GM23248 (cell line): Measurements from ENCODE around the gene TAS2R19. TPM values are rescaled to one million over a fixed set of nuclear protein-coding genes. Genes with fewer than 3 reads are reported as not detected.
"Not testable (repeated sequence)": the region's sequence is repeated elsewhere in the genome, so short reads cannot be mapped to it uniquely, and the experiment has no call there.

Source experiments
- DNase-seq: peaks from one replicate; pipeline ENCODE4 v3.0.0-alpha.2; 2015
- H2AFZ ChIP-seq: fragments of 200-600 bp; sonication (generic); 2 replicates; pipeline ENCODE4 v1.6.1; 2016; ENCODE audit warnings: antibody characterized with exemption
- H3F3A ChIP-seq: fragments of 200-600 bp; sonication (generic); 2 replicates; pipeline ENCODE4 v1.6.1; 2016; ENCODE audit warnings: mild to moderate bottlenecking, antibody characterized with exemption, mixed run types; ENCODE audit not compliant: insufficient read depth
- H3K27ac ChIP-seq: fragments of 200-600 bp; sonication (generic); 2 replicates; pipeline ENCODE4 v1.5.1; 2016; ENCODE audit warnings: mild to moderate bottlenecking
- H3K27me3 ChIP-seq: fragments of 200-600 bp; sonication (generic); replicated peaks from 2 replicates; pipeline ENCODE4 v1.6.1; 2016; ENCODE audit warnings: mild to moderate bottlenecking; ENCODE audit not compliant: insufficient read depth
- H3K36me3 ChIP-seq: fragments of 200-600 bp; sonication (generic); 2 replicates; pipeline ENCODE4 v1.6.1; 2016; ENCODE audit warnings: low read depth, mild to moderate bottlenecking
- H3K4me1 ChIP-seq: fragments of 200-600 bp; sonication (generic); 2 replicates; pipeline ENCODE4 v1.6.1; 2016; ENCODE audit warnings: mild to moderate bottlenecking; ENCODE audit not compliant: insufficient read depth
- H3K4me2 ChIP-seq: fragments of 200-600 bp; sonication (generic); one replicate; pipeline ENCODE4 v1.6.1; 2016; ENCODE audit warnings: mild to moderate bottlenecking; ENCODE audit not compliant: unreplicated experiment
- H3K4me3 ChIP-seq: fragments of 200-600 bp; sonication (generic); 2 replicates; pipeline ENCODE4 v1.5.1; 2016; ENCODE audit warnings: mild to moderate bottlenecking
- H3K79me2 ChIP-seq: fragments of 200-600 bp; sonication (generic); 2 replicates; pipeline ENCODE4 v1.6.1; 2016; ENCODE audit warnings: mild to moderate bottlenecking; ENCODE audit not compliant: insufficient read depth
- H3K9ac ChIP-seq: fragments of 200-600 bp; sonication (generic); 2 replicates; pipeline ENCODE4 v1.6.1; 2016; ENCODE audit warnings: mild to moderate bottlenecking
- H3K9me2 ChIP-seq: fragments of 200-600 bp; sonication (generic); 2 replicates; pipeline ENCODE4 v1.6.1; 2016; ENCODE audit warnings: mixed run types, mild to moderate bottlenecking, moderate library complexity; ENCODE audit not compliant: insufficient read depth
- H3K9me3 ChIP-seq: fragments of 200-600 bp; sonication (generic); one replicate; pipeline ENCODE4 v1.6.1; 2017; ENCODE audit warnings: low read depth
- H4K20me1 ChIP-seq: fragments of 200-600 bp; sonication (generic); 2 replicates; pipeline ENCODE4 v1.6.0; 2016; ENCODE audit not compliant: insufficient read depth
- EZH2 ChIP-seq: fragments of 200-600 bp; sonication (generic); IDR thresholded peaks from 2 replicates; pipeline ENCODE4 v1.6.1; 2018; ENCODE audit warnings: antibody characterized with exemption, mild to moderate bottlenecking; ENCODE audit not compliant: insufficient read depth, poor library complexity, severe bottlenecking
- EZH2phosphoT487 ChIP-seq: fragments of 200-600 bp; sonication (generic); IDR thresholded peaks from 2 replicates; pipeline ENCODE4 v1.6.1; 2018; ENCODE audit warnings: antibody characterized with exemption, moderate library complexity, mild to moderate bottlenecking, low read depth; ENCODE audit not compliant: insufficient read depth
- WGBS, 2 experiments: methylation state at CpG; one replicate each; pipeline ENCODE4 v1.1.6; 2015 to 2017; ENCODE audit warnings: low lambda C conversion rate in 2 of 2, low coverage in 1 of 2; ENCODE audit errors: missing lambda C conversion rate in 2 of 2; 5-methylcytosine and 5-hydroxymethylcytosine counted together
- in situ Hi-C: fragments of 300-500 bp; cut with MboI; formaldehyde crosslinking; loops from 2 replicates; pipeline ENCODE4 v1.15.0; 2020
- polyA plus RNA-seq: library from polyadenylated mRNA; unstranded; fragments of >200 nt; fragmentation: Nextera tagmentation; extraction: Ambion mirVana; gene quantifications from 2 replicates; pipeline ENCODE4 v1.2.1, GENCODE V29; 2016
- total RNA-seq: library from RNA; depleted of rRNA; stranded (reverse); fragments of >200 nt; shearing (Covaris generic); gene quantifications from 2 replicates; pipeline ENCODE4 v1.2.3, GENCODE V29; 2014

The TAS2R19 gene
- total and polyA plus RNA-seq, 2 experiments from 2014 or later: 2.6 TPM; not detected in 1

DNA sequence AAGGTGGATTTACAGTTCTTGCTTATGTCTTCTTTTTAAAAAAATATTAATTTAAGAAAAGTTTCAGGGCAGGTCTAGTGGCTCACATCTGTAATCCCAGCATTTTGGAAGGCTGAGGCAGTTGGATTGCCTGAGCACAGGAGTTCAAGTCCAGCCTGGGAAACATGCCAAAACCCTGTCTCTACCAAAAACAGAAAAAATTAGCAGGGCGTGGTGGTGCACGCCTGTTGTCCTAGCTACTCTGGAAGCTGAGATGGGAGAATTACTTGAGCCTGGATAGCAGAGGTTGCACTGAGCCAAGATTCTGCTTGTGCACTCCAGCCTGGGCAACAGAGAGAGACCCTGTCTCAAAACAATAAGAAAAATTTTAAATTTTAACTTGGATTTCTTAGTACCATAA lies 45.1 kb upstream of the TAS2R19 start:
- Histone ChIP-seq H3K36me3 (no peaks in the 10 kb centered on the region), H3K9ac (no peak overlapping the region), H3K4me2 (no peak overlapping the region), H2AFZ (no peak overlapping the region), H3K27me3 (no peaks in the 10 kb centered on the region), H4K20me1 (no peaks in the 10 kb centered on the region), H3K4me3 (no peak overlapping the region), H3F3A (no peaks in the 10 kb centered on the region), H3K9me3 (no peaks in the 10 kb centered on the region), H3K27ac (no peak overlapping the region), H3K9me2 (no peaks in the 10 kb centered on the region), H3K4me1 (no peaks in the 10 kb centered on the region; the same call in 1 of the 2 replicates), H3K79me2 (no peaks in the 10 kb centered on the region)
- peak; percentile 23 for DNase-seq
- TF ChIP-seq EZH2 (no peak), EZH2phosphoT487 (no peak)
- in situ Hi-C loops: no loop called here
- 42 to 46% methylated on average over 2 of the region's 2 CpGs for WGBS, 2 experiments

DNA sequence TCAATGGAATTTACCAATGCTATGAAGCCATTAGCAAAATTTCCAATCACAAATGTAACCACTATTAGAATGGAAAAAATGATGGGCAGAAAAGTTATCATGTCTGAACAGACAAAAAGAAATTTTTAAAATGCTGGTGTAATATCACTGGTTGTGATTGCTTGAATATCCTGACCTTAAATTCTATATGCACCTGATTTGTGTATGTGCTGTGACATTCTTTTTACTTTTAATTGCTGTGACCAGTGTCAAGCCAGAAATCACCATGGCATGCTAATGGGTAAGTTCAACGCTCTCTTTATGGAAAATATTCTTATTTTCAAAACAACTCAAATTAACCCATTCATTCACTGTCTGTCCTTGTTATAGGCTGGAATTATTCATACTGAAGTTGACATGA lies 39.8 kb upstream of the TAS2R19 start, which contains the start of gene TAS2R46:
Gene TAS2R46 (minus strand): TSS at position 101 of the 400 bp plus-strand sequence. CDS start 0 bp downstream, at position 101.
- H4K20me1 ChIP-seq, H3K79me2 ChIP-seq, H3K9ac ChIP-seq, H3K4me1 ChIP-seq, in situ Hi-C loops, DNase-seq, H3K4me2 ChIP-seq, H3F3A ChIP-seq, H3K27me3 ChIP-seq, H3K9me3 ChIP-seq, H3K36me3 ChIP-seq, H3K9me2 ChIP-seq, H3K4me3 ChIP-seq, H2AFZ ChIP-seq, H3K27ac ChIP-seq: not testable (repeated sequence)
- 95 to 100% methylated on average over 1 of the region's 1 CpG for WGBS, 2 experiments

- Histone ChIP-seq H3F3A (no peaks in the 10 kb centered on the region), H3K27ac (no peak overlapping the region), H3K9me3 (no peaks in the 10 kb centered on the region), H3K4me3 (no peak overlapping the region), H3K9ac (no peak overlapping the region), H3K9me2 (no peaks in the 10 kb centered on the region), H3K4me1 (no peaks in the 10 kb centered on the region), H3K27me3 (no peaks in the 10 kb centered on the region), H3K36me3 (no peaks in the 10 kb centered on the region), H2AFZ (no peak overlapping the region), H4K20me1 (no peaks in the 10 kb centered on the region), H3K79me2 (no peaks in the 10 kb centered on the region), H3K4me2 (no peak overlapping the region)
- in situ Hi-C loops: no loop called here
- DNase-seq: peak; percentile 15
- TF ChIP-seq EZH2 (no peak), EZH2phosphoT487 (no peak)
These were observed 37.4 kb upstream of the TAS2R19 start for GRCh38 chr12:11059784-11060183.

- H3K27ac ChIP-seq: no peak overlapping the region
- H3K9me3 ChIP-seq: no peaks in the 10 kb centered on the region
- no peak for DNase-seq
- in situ Hi-C loops: no loop called here
- H3F3A ChIP-seq: no peaks in the 10 kb centered on the region
- H3K4me1 ChIP-seq: no peaks in the 10 kb centered on the region
- no peaks in the 10 kb centered on the region for H3K79me2 ChIP-seq
- H2AFZ ChIP-seq: no peak overlapping the region
- H3K9me2 ChIP-seq: no peaks in the 10 kb centered on the region
- H3K27me3 ChIP-seq: no peaks in the 10 kb centered on the region
- H3K9ac ChIP-seq: no peak overlapping the region
- TF ChIP-seq EZH2phosphoT487: no peak
- no peak overlapping the region for H3K4me3 ChIP-seq
- no peaks in the 10 kb centered on the region for H3K36me3 ChIP-seq
- H4K20me1 ChIP-seq: no peaks in the 10 kb centered on the region
- 98 to 100% methylated on average over 3 of the region's 3 CpGs for WGBS, 2 experiments
- no peak overlapping the region for H3K4me2 ChIP-seq
These were observed 36.6 kb upstream of the TAS2R19 start for GRCh38 chr12:11059041-11059440.

DNA sequence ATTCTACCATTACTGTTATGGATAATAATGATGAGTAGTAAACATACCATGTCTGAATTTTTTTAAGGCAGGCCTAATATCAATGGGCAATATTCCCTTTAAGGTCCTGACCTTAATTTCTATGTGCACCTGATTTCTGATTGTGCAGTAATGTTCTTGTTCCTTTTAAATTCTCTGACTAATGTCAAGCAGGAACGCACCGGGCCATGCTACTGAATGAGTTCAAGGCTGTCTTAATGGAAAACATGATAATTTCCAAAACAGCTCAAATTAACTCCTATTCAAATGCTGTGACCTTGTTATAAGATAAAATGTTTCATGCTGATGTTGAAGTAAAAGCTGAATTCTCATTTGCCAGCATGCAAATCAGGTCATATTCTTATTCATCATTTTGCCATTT lies 32.9 kb upstream of the TAS2R19 start:
- H3F3A ChIP-seq: no peaks in the 10 kb centered on the region
- H2AFZ ChIP-seq: no peak overlapping the region
- H3K9me2 ChIP-seq: no peaks in the 10 kb centered on the region
- WGBS, 2 experiments: 92 to 98% methylated on average over 2 of the region's 2 CpGs
- H3K4me3 ChIP-seq: no peak overlapping the region
- no peaks in the 10 kb centered on the region for H3K27me3 ChIP-seq
- H3K79me2 ChIP-seq: no peaks in the 10 kb centered on the region; the same call in 1 of the 2 replicates
- no peak overlapping the region for H3K27ac ChIP-seq
- in situ Hi-C loops: no loop called here
- no peak overlapping the region for H3K9ac ChIP-seq
- peaks cover 4% of the 10 kb centered on the region for H3K9me3 ChIP-seq
- TF ChIP-seq EZH2phosphoT487: no peak
- TF ChIP-seq EZH2: no peak
- no peaks in the 10 kb centered on the region for H3K36me3 ChIP-seq
- DNase-seq: no peak
- H3K4me2 ChIP-seq: no peak overlapping the region
- H4K20me1 ChIP-seq: no peaks in the 10 kb centered on the region
- no peaks in the 10 kb centered on the region for H3K4me1 ChIP-seq

DNA sequence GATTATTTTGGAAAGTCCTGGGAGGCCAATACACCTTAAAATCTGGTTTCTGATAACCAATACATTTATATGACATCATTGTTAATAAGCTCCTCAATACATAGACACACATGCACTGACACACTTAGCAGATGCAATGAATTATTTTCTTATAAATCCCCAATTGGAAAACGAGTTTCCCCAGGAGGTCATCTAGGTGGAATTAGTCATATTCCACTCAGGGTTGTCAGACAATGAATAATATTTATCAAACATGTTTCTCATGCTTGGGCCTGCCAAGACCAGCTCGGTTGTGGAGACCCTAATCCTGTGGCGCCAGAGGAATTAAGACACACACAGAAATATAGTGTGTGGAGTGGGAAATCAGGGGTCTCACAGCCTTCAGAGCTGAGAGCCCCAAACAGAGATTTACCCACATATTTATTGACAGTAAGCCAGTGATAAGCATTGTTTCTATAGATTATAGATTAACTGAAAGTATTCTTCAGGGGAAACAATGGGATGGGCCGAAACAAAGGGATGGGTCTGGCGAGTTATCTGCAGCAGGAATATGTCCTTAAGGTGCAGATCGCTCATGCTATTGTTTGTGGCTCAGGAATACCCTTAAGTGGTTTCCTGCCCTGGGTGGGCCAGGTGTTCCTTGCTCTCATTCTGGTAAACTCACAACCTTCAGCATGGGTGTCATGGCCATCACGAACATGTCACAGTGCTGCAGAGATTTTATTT lies 27.5 kb upstream of the TAS2R19 start:
- H3K27ac ChIP-seq, H2AFZ ChIP-seq, H3K79me2 ChIP-seq, DNase-seq, H3F3A ChIP-seq, H3K9ac ChIP-seq, H3K4me3 ChIP-seq, H3K4me1 ChIP-seq, H4K20me1 ChIP-seq, H3K9me3 ChIP-seq, in situ Hi-C loops, H3K36me3 ChIP-seq, H3K27me3 ChIP-seq, H3K9me2 ChIP-seq, H3K4me2 ChIP-seq: not testable (repeated sequence)
- WGBS, 2 experiments: 96 to 99% methylated on average over 7 of the region's 7 CpGs

- H3F3A ChIP-seq, H3K9me3 ChIP-seq, in situ Hi-C loops, H3K4me2 ChIP-seq, H3K27ac ChIP-seq, H2AFZ ChIP-seq, DNase-seq, H3K9ac ChIP-seq, H4K20me1 ChIP-seq, H3K27me3 ChIP-seq, H3K36me3 ChIP-seq, H3K4me3 ChIP-seq, H3K9me2 ChIP-seq: not testable (repeated sequence)
- peaks cover 11% of the 10 kb centered on the region for H3K4me1 ChIP-seq
- H3K79me2 ChIP-seq: peaks cover 37% of the 10 kb centered on the region
- 94 to 99% methylated on average over 2 of the region's 2 CpGs for WGBS, 2 experiments
These were observed 18.9 kb upstream of the TAS2R19 start for GRCh38 chr12:11041366-11041765.
